Osteocyte (in vitro differentiated cells): ENCODE data around the gene THBD. TPM values are rescaled to one million over a fixed set of nuclear protein-coding genes. Genes with fewer than 3 reads are reported as not detected.

ENCODE experiments used
- DNase-seq: peaks from one replicate; pipeline ENCODE4 v3.0.0; 2021; ENCODE audit warnings: mixed read lengths; ENCODE audit not compliant: unreplicated experiment; ENCODE audit errors: extremely low spot score
- H3K27ac Mint-ChIP-seq: one replicate; pipeline ENCODE4 v1.8.0; 2021; ENCODE audit warnings: mild to moderate bottlenecking, mixed read lengths; ENCODE audit not compliant: unreplicated experiment
- H3K27me3 Mint-ChIP-seq: one replicate; pipeline ENCODE4 v1.8.0; 2021; ENCODE audit warnings: mixed read lengths; ENCODE audit not compliant: unreplicated experiment
- H3K36me3 Mint-ChIP-seq: one replicate; pipeline ENCODE4 v1.8.0; 2021; ENCODE audit warnings: mixed read lengths; ENCODE audit not compliant: unreplicated experiment
- H3K4me1 Mint-ChIP-seq: one replicate; pipeline ENCODE4 v1.8.0; 2021; ENCODE audit warnings: mixed read lengths; ENCODE audit not compliant: unreplicated experiment
- H3K4me3 Mint-ChIP-seq: one replicate; pipeline ENCODE4 v1.8.0; 2021; ENCODE audit warnings: mild to moderate bottlenecking, moderate library complexity, mixed read lengths; ENCODE audit not compliant: unreplicated experiment
- H3K9me3 Mint-ChIP-seq: one replicate; pipeline ENCODE4 v1.8.0; 2021; ENCODE audit warnings: mixed read lengths; ENCODE audit not compliant: unreplicated experiment
- total RNA-seq: library from RNA; stranded (reverse); gene quantifications from 2 replicates; pipeline ENCODE4 v1.2.1, GENCODE V29; 2021
- TF ChIP-seq, protein P1 (sequence below): fragments of 200-600 bp; sonication (generic); IDR thresholded peaks from 2 replicates; pipeline ENCODE4 v1.5.0; 2021; ENCODE audit warnings: antibody characterized with exemption, mild to moderate bottlenecking, moderate library complexity

Gene THBD
- total RNA-seq, 1 donor from 2014 or later: 66.3 TPM

DNA sequence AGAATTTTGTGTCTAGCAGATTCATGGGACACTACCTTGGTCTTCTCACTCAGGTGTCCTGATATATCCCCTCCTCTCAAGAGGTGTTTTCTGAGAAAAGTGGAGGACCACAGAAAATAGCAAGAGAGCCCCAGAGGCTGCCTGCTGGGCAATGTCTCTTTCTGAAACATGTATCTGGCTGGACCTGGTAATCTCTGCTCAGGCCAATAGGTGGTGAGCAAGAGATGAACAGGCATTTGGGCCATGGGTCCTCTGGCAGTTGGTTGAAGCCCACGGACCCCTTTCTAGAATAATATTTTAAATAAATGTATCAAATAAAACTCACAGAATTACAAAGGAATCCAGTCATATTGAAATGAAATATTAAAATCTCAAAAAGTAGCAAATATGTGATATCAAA, 8.8 kb upstream of the THBD start:
- Mint-ChIP-seq H3K9me3 (peaks cover 6% of the 10 kb centered on the region), H3K27me3 (no peaks in the 10 kb centered on the region), H3K4me1 (peaks cover 38% of the 10 kb centered on the region), H3K27ac (no peak overlapping the region), H3K36me3 (no peaks in the 10 kb centered on the region), H3K4me3 (no peak overlapping the region)
- TF ChIP-seq, protein P1, sequence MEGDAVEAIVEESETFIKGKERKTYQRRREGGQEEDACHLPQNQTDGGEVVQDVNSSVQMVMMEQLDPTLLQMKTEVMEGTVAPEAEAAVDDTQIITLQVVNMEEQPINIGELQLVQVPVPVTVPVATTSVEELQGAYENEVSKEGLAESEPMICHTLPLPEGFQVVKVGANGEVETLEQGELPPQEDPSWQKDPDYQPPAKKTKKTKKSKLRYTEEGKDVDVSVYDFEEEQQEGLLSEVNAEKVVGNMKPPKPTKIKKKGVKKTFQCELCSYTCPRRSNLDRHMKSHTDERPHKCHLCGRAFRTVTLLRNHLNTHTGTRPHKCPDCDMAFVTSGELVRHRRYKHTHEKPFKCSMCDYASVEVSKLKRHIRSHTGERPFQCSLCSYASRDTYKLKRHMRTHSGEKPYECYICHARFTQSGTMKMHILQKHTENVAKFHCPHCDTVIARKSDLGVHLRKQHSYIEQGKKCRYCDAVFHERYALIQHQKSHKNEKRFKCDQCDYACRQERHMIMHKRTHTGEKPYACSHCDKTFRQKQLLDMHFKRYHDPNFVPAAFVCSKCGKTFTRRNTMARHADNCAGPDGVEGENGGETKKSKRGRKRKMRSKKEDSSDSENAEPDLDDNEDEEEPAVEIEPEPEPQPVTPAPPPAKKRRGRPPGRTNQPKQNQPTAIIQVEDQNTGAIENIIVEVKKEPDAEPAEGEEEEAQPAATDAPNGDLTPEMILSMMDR: no peak
- no peak for DNase-seq

DNA sequence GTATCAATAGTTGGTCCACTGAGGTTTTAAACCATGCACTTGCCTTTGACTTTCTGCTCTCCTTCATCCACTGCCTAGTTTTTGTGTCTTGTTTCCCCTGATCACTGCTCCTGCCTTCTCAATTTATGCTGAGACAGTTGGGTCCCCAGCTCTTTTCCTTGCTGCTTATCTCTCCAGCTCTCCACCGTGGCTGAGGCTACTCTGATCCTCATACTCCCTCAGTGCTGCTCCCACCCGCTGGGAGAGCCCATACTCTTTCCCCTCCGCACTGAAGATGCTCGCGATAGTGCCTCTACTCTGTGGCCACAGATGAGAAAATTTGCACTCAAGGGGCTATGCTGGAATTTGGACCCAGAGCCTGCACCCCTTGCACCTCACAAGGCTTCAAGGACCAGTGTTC, 3.4 kb upstream of the THBD start:
- H3K36me3 Mint-ChIP-seq: peaks cover 2% of the 10 kb centered on the region
- no peaks in the 10 kb centered on the region for H3K27me3 Mint-ChIP-seq
- no peak overlapping the region for H3K4me3 Mint-ChIP-seq
- peaks cover 6% of the 10 kb centered on the region for H3K9me3 Mint-ChIP-seq
- peaks cover 15% of the 10 kb centered on the region for H3K4me1 Mint-ChIP-seq
- TF ChIP-seq, protein P1: no peak
- H3K27ac Mint-ChIP-seq: no peak overlapping the region
- DNase-seq: no peak

DNA sequence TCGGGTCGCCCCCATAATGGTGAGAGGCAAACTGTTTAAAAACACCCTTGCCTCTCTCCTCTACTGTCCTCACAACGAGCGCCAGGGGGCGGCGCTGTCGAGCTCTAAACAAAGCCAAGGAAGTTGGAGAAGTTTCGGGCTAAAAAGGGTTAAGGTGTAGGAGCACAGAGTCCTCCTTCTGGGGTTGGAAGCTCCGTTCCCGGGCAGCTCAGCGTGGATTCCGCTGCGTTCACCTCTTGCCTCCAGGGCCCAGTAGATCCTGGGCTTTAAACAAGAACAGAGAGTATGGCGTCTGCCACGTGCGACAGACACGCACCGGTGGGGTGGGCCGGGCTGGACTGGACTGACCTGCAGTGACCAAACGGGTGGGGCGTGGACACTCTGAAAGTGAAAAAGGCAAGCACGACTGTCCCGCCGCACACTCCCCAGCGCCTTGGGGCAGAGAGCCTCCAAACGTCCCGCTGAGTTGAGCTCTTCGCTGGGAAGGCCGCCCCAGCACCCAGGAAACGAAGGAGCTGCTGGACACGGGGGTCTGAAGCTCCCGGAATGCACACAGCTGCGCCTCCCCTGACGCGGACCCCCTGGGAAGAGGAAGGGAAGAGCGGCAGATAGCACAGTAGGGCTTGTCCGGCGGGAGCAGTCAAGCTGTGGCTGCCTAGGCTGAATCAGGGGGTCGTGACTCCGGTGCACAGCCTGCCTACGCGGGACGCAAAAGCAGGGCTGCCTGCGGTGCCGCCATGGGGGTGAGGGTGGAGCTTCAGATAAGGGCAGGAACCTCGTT, 1.6 kb upstream of the THBD start:
- DNase-seq: peak; percentile 94
- H3K36me3 Mint-ChIP-seq: peaks cover 2% of the 10 kb centered on the region
- TF ChIP-seq, protein P1: peak; percentile 94
- peak overlapping the region; percentile 92 for H3K27ac Mint-ChIP-seq
- no peaks in the 10 kb centered on the region for H3K27me3 Mint-ChIP-seq
- H3K9me3 Mint-ChIP-seq: no peaks in the 10 kb centered on the region
- H3K4me3 Mint-ChIP-seq: peak overlapping the region; percentile 84
- peaks cover 32% of the 10 kb centered on the region for H3K4me1 Mint-ChIP-seq

DNA sequence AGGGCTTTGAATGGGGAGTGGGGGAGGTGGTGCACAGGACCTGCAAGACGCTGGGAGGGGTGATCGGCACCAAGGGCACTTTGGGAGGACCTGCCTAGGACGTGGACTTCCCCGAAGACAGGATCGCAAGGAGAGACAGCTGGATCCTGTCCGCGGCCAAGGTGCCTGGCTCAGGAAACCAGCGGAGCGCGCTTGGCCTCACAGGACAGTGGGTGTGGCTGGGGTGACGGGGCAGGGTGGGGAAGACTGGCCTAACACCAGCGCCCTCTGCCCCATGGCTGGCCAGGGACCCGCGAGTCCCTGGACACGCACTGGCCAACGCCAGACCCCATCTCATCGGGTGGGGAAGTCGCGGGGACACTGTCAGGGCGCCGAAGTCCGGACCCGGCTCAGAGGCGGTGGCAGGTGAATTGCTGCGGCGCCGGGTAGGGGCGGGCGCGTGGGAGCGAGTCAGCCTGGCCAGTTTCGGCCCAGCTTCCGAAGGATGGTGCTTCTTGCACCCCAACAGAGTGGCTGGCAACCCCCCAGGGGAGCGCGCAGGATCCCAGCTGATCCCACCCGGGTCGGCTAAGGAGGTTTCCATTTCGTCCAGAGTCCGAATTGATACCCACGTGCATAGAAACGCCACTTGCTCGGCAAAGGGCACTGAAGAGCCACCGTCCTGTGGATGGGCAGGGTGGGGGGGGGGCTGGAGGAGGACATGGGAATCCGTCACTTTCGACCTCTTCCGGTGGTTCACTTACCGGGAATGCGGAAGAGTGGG, 785 bp upstream of the THBD start:
- peak overlapping the region; percentile 92 for H3K27ac Mint-ChIP-seq
- peak overlapping the region; percentile 84 for H3K4me3 Mint-ChIP-seq
- H3K27me3 Mint-ChIP-seq: no peaks in the 10 kb centered on the region
- no peak for DNase-seq
- H3K4me1 Mint-ChIP-seq: peaks cover 39% of the 10 kb centered on the region
- no peaks in the 10 kb centered on the region for H3K9me3 Mint-ChIP-seq
- TF ChIP-seq, protein P1: no peak
- peaks cover 2% of the 10 kb centered on the region for H3K36me3 Mint-ChIP-seq
